IPS DF 6.9 (cell line): ENCODE results near the gene PARP11.

Source experiments
- DNase-seq: peaks from one replicate; pipeline ENCODE4 v3.0.0-alpha.2; 2013; ENCODE audit warnings: low read depth, low spot score
- H3K27ac ChIP-seq: one replicate; pipeline ENCODE4 v1.5.1; 2013; ENCODE audit warnings: low read length, control low read depth
- H3K27me3 ChIP-seq: 2 replicates; pipeline ENCODE4 v1.6.1; 2013; ENCODE audit warnings: mild to moderate bottlenecking, low read length; ENCODE audit not compliant: control insufficient read depth, insufficient read depth
- H3K36me3 ChIP-seq: 2 replicates; pipeline ENCODE4 v1.6.1; 2013; ENCODE audit warnings: low read length; ENCODE audit not compliant: control insufficient read depth, insufficient read depth
- H3K4me1 ChIP-seq: 2 replicates; pipeline ENCODE4 v1.6.1; 2013; ENCODE audit warnings: low read length; ENCODE audit not compliant: control insufficient read depth, insufficient read depth
- H3K4me3 ChIP-seq: 2 replicates; pipeline ENCODE4 v1.5.1; 2013; ENCODE audit warnings: mild to moderate bottlenecking, low read length
- H3K9me3 ChIP-seq: 2 replicates; pipeline ENCODE4 v1.6.1; 2013; ENCODE audit warnings: low read length, inconsistent platforms; ENCODE audit not compliant: control insufficient read depth, insufficient read depth
- WGBS: extraction: QIAGEN DNeasy Blood & Tissue Kit; methylation state at CpG from one replicate; pipeline ENCODE4 v1.1.7; 2013; ENCODE audit warnings: mixed read lengths, missing lambda C conversion rate; ENCODE audit not compliant: insufficient read length, insufficient coverage; 5-methylcytosine and 5-hydroxymethylcytosine counted together

The PARP11 gene

GRCh38 chr12:3827301-3828000 is 45.7 kb downstream of the PARP11 start:
- no peak for DNase-seq
- Histone ChIP-seq H3K9me3 (no peaks in the 10 kb centered on the region), H3K27me3 (no peaks in the 10 kb centered on the region), H3K36me3 (no peaks in the 10 kb centered on the region), H3K27ac (no peak overlapping the region), H3K4me1 (no peaks in the 10 kb centered on the region), H3K4me3 (no peak overlapping the region)
- no CpG with 5 or more reads among the region's 3 CpGs for WGBS

- H3K4me1 ChIP-seq = no peaks in the 10 kb centered on the region
- no peak for DNase-seq
- no peaks in the 10 kb centered on the region for H3K36me3 ChIP-seq
- no peak overlapping the region for H3K4me3 ChIP-seq
- H3K27me3 ChIP-seq = no peaks in the 10 kb centered on the region
- no peaks in the 10 kb centered on the region for H3K9me3 ChIP-seq
- H3K27ac ChIP-seq = no peak overlapping the region
- WGBS = no CpG with 5 or more reads among the region's 1 CpG
These were observed 51.8 kb downstream of the PARP11 start for GRCh38 chr12:3821441-3821840.

GRCh38 chr12:3820122-3820521 is 53.1 kb downstream of the PARP11 start:
- no CpG with 5 or more reads among the region's 3 CpGs for WGBS

GRCh38 chr12:3816266-3816665 is 56.9 kb downstream of the PARP11 start:
- H3K4me1 ChIP-seq = no peaks in the 10 kb centered on the region
- H3K9me3 ChIP-seq = no peaks in the 10 kb centered on the region
- no CpG with 5 or more reads among the region's 2 CpGs for WGBS
- no peak overlapping the region for H3K4me3 ChIP-seq
- no peak overlapping the region for H3K27ac ChIP-seq
- H3K27me3 ChIP-seq = no peaks in the 10 kb centered on the region
- H3K36me3 ChIP-seq = no peaks in the 10 kb centered on the region
- DNase-seq = no peak

More at GRCh38 chr12:3820122-3820521, 53.1 kb downstream of the PARP11 start:
- H3K36me3 ChIP-seq = no peaks in the 10 kb centered on the region
- H3K9me3 ChIP-seq = no peaks in the 10 kb centered on the region
- H3K27me3 ChIP-seq = no peaks in the 10 kb centered on the region
- no peak overlapping the region for H3K27ac ChIP-seq
- DNase-seq = no peak
- H3K4me3 ChIP-seq = no peak overlapping the region
- no peaks in the 10 kb centered on the region for H3K4me1 ChIP-seq

GRCh38 chr12:3815094-3815766 is 58.0 kb downstream of the PARP11 start:
- Histone ChIP-seq H3K36me3 (no peaks in the 10 kb centered on the region), H3K4me1 (no peaks in the 10 kb centered on the region), H3K9me3 (no peaks in the 10 kb centered on the region), H3K4me3 (no peak overlapping the region), H3K27ac (no peak overlapping the region), H3K27me3 (no peaks in the 10 kb centered on the region)
- DNase-seq = no peak
- WGBS = no CpG with 5 or more reads among the region's 4 CpGs

GRCh38 chr12:3810540-3810939 is 62.7 kb downstream of the PARP11 start:
- H3K27ac ChIP-seq = no peak overlapping the region
- H3K9me3 ChIP-seq = no peaks in the 10 kb centered on the region
- DNase-seq = no peak

GRCh38 chr12:3810016-3810370 is 63.2 kb downstream of the PARP11 start:
- Histone ChIP-seq H3K4me3 (no peak overlapping the region), H3K27me3 (no peaks in the 10 kb centered on the region), H3K9me3 (no peaks in the 10 kb centered on the region), H3K4me1 (no peaks in the 10 kb centered on the region), H3K36me3 (no peaks in the 10 kb centered on the region), H3K27ac (no peak overlapping the region)
- no CpG with 5 or more reads among the region's 5 CpGs for WGBS
- no peak for DNase-seq

More at GRCh38 chr12:3810540-3810939, 62.7 kb downstream of the PARP11 start:
- Histone ChIP-seq H3K4me1 (no peaks in the 10 kb centered on the region), H3K27me3 (no peaks in the 10 kb centered on the region), H3K4me3 (no peak overlapping the region), H3K36me3 (no peaks in the 10 kb centered on the region)

- Histone ChIP-seq H3K27ac (no peak overlapping the region), H3K9me3 (no peaks in the 10 kb centered on the region), H3K4me3 (no peak overlapping the region), H3K27me3 (no peaks in the 10 kb centered on the region), H3K36me3 (no peaks in the 10 kb centered on the region), H3K4me1 (no peaks in the 10 kb centered on the region)
- no CpG with 5 or more reads among the region's 6 CpGs for WGBS
- DNase-seq = no peak
These were observed 63.7 kb downstream of the PARP11 start for GRCh38 chr12:3809357-3810015.

- Histone ChIP-seq H3K36me3 (no peaks in the 10 kb centered on the region), H3K4me1 (no peaks in the 10 kb centered on the region), H3K4me3 (no peak overlapping the region), H3K27ac (no peak overlapping the region), H3K27me3 (no peaks in the 10 kb centered on the region), H3K9me3 (no peaks in the 10 kb centered on the region)
- DNase-seq = no peak
- no CpG with 5 or more reads among the region's 1 CpG for WGBS
These were observed 68.1 kb downstream of the PARP11 start for GRCh38 chr12:3805077-3805476.

- H3K27ac ChIP-seq = no peak overlapping the region
- no peaks in the 10 kb centered on the region for H3K9me3 ChIP-seq
- peak; percentile 79 for DNase-seq
- H3K4me1 ChIP-seq = no peaks in the 10 kb centered on the region
- no peak overlapping the region for H3K4me3 ChIP-seq
- no peaks in the 10 kb centered on the region for H3K27me3 ChIP-seq
- no peaks in the 10 kb centered on the region for H3K36me3 ChIP-seq
- WGBS = no CpG with 5 or more reads among the region's 14 CpGs
These were observed 69.2 kb downstream of the PARP11 start for GRCh38 chr12:3803865-3804472.
